HG03025 (cell line): ENCODE data around the gene BLOC1S5.

Source experiments
- ATAC-seq: cut with Tn5 transposase; IDR thresholded peaks from one replicate; pipeline ENCODE4 v1.9.1; 2021; ENCODE audit warnings: mild to moderate bottlenecking, moderate library complexity; ENCODE audit not compliant: unreplicated experiment, low FRiP score

Gene BLOC1S5

GRCh38 chr6:8063761-8064637, at the start of gene BLOC1S5:
Gene BLOC1S5 (minus strand): TSS chr6:8064389. CDS start chr6:8064376, 13 bp downstream.
- peak; percentile 82 for ATAC-seq

- ATAC-seq = no peak
These were observed 49.0 kb upstream of the BLOC1S5 start for GRCh38 chr6:8113131-8113654.

GRCh38 chr6:8110725-8111124, 46.5 kb upstream of the BLOC1S5 start:
- no peak for ATAC-seq

DNA sequence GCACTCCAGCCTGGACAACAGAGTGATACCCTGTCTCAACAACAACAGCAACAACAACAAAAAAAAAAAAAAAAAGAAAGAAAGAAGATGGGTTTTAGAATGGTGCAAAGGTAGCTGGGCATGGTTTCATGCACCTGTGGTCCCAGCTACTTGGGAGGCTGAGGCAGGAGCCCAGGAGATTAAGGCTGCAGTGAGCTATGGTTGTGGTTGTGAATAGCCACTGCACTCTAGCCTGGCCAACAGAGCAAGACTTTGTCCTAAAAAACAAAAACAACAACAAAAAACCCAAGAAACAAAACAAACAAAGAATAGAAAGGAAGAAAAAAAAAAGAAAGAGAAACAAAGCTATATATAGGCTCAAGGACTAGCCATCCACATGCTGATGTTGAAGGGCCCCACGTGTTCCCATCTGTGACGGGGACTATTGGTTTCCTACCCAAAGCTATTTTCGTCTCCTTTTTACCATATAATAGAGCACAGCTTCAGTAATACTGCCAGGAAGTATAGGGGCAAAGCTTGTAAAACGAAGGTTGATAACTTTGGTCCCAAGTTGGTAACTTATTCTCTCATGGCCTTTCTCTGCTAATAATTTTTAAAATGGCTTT, 46.0 kb upstream of the BLOC1S5 start:
- peak; percentile 86 for ATAC-seq

DNA sequence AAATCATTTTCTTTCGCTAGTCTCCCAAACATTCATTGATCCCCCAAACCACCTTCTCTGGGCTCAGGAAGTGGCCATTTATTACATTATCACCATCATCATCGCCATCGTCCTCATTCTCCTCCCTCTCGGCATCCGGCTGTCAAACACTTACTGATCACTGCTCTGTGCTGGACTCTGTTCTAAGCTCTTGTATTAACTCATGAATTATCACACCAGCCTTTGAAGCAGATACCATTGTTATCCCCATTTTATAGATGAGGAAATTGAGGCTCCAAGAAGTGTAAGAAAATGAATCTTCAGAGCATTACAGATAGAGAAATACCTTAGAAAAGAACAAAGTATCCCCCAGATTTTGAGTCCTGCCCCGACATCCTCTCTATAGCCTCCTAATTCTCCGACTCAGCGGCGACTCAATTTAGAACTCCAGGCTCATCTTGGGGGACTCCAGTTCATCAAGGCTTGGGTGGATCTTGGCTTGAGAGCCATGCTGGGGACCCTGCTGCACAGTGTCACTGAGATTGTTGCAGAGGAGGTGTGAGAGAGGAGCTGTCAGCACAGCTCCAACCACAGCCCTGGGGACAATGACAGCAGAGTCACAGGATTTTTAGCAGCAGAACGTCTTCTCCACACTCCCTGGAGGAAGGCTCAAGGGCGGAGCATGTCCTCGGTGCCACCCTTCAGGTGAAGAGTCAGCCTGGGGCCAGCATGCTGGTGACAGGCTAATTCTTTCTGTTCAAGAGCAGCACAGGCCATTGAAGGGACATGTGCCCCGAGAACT, 44.8 kb upstream of the BLOC1S5 start:
- no peak for ATAC-seq

DNA sequence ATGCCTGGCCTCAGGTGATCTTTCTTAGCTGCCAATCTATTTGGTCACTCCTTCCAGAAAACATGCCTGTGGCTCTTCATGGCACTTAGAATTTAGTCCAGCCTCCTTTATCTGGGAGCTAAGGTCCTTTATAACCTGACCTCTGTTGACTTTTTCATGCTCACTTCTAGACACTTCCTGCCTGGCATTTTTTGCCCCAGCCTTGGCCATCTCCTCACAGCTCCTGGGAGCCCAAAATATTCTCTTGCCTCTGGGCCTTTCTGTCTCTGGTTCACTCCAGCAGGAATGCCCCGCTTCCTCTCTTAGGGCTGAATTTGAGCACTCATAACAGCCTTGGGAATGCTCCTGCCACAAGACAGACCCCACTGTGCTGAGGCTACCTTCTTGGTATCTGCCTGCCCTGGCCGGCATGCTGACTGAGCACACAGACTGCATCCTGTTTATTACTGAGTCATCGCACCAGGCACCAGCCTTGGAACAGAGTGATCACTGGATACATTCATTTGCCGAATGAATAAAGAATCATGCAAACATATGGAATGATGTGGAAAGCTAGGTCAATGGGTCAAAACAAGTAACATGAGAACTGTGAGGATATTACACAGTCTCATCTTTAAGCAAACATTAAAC, 44.0 kb upstream of the BLOC1S5 start:
- ATAC-seq = no peak

GRCh38 chr6:8105791-8106190, 41.6 kb upstream of the BLOC1S5 start:
- no peak for ATAC-seq

DNA sequence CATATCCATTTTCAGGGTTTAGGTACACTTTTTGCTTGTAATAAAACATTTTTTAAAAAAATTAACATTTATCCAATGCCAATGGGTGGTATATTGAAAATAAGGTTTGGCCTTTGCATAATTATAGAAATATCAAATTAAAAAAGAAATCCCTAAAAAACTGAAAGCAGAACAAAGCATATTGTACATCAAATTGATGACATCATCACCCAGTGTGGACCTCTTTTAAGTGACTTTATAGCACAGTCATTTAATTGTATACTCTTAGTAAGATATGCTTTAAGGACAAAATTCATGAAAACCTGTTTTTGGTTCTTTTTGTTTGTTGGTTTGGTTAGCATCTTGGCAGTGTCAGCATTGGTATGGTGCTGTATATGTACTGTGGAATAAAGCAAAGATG, 39.5 kb upstream of the BLOC1S5 start:
- no peak for ATAC-seq

DNA sequence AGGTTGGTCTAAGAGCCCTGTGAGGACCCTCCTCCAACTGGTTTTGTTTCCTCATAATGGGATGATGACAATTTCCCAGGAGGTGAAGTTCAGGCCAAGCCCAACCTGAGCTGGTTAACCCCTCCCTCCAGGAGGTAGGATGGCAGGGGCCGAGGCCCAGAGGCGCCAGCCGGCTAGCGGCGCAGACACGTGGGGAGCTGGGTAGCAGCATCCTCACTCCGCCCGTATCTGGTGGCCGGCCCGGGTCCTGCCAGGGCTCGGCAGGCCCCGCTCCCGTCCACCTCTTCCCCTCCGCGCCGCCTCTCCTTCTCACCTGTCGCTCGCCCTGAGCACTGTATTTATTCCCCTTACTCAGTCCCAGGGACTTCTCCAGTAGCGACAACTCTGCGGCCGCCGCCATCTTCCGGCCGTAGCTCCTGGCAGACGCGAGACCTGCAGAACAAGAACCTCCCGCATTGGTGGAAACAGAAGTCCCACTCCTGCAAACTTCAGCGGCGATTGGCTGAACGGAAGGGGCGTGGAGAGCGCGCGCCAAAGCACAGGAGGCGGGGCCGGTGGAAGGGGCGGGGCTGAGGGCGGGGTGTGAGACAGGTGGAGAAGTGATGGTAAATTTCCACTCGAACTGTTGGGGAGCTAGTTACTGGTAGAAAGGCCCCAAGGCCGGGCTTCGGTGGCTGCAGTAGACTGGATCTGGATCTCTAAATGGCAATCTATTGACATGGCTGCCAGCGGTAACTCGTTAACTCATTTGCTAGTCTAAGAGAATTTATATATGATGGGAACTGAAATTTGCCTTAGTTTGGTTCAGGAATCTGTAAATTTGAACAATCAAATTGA, 38.2 kb upstream of the BLOC1S5 start, which contains the start of gene EEF1E1:
Gene EEF1E1 (minus strand): TSS at position 427 of the 837 bp plus-strand sequence. CDS start 27 bp downstream, at position 400.
- ATAC-seq = peak; percentile 99

DNA sequence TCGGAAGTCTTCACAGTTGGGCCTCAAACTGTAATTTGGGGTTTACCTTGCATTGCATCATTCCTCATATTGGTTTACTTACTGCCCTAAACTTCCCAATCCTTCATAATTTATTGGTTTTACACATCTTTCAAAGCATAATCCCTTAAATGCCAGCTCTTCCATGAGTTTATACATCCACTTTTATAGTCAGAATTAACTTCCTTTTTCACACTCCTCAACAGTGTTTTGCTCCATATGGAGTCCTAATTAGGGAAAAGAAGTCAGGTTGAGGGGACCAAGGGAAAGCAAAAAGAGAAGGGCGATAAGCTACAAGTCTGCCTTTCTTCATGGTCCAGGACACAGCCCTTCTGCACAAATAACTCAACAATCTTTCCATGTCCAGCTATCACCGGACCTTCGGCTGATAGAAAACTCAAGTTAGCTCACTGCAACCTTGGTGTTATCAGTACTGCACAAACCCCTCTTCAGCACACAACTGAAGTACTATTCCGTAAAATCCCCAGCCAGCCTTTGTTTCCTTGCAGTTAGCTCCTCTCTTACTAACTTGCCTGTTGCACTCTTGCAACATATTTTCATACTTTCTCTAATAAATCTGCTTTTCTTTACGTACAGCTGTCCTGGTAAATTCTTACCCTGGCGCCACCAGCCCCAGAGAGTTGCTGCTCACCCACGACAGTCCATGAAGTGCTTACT, 36.1 kb upstream of the BLOC1S5 start:
- no peak for ATAC-seq

GRCh38 chr6:8090650-8091049, 26.5 kb upstream of the BLOC1S5 start:
- ATAC-seq = no peak

GRCh38 chr6:8088886-8089285, 24.7 kb upstream of the BLOC1S5 start:
- ATAC-seq = no peak

- ATAC-seq = no peak
These were observed 23.9 kb upstream of the BLOC1S5 start for GRCh38 chr6:8087870-8088754.

DNA sequence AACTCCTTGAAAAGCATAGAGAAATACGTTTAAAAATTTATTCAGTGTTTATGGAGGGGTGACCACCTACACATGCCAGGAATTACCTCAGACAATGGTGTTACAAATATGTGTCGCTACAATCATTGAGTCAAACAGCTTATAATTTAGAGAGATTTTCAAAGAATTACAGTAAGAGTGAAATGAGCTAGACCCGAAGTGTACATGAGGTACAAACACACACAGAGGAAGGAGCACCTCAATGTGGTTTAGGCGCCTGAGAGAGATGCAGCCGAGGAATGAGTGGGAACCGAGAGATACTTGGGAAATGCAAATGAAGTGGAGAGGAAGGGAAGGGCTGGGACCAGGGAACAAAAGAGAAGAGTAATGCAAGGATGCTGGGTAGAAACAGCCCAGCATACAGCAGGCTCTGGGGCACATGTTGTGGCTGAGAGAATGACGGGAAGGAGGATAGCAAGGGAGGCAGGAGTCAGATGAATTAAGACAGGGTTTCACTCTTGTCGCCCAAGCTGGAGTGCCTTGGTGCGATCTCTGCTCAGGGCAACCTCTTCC, 22.6 kb upstream of the BLOC1S5 start:
- no peak for ATAC-seq

GRCh38 chr6:8085053-8085511, 20.9 kb upstream of the BLOC1S5 start:
- ATAC-seq = no peak

DNA sequence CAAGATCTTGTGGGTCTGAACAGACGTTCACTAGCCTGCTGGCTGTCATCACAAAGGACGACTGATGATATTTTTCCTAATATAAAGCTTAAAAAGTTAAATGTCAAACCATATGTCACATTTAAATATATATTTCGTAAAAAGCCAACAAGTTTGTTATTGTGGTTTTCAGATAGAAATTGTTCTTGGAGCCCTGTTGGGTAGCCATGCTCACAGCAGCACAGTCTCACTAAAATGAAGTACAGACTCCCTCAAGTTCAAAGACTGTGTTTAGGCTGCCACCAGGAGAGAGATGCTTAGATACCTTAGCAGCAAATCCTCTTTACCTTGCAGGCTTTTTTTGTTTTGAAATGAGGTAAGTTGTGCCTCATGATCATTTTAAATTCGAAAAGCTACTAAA, 20.4 kb upstream of the BLOC1S5 start:
- no peak for ATAC-seq
